Myocyte (in vitro differentiated cells): ENCODE results near the gene NRN1. TPM values are rescaled to one million over a fixed set of nuclear protein-coding genes. Genes with fewer than 3 reads are reported as not detected.

Experiments used
- DNase-seq: peaks from one replicate; pipeline ENCODE4 v3.0.0-alpha.2; 2012; ENCODE audit warnings: low read depth
- total RNA-seq: library from RNA; depleted of rRNA; stranded (reverse); fragments of >200 nt; gene quantifications from 2 replicates; pipeline ENCODE4 v1.2.3, GENCODE V29; 2014

Gene NRN1
- total RNA-seq, 1 donor from 2014 or later = 79.4 TPM

GRCh38 chr6:6002848-6003620, 3.7 kb downstream of the NRN1 start:
- no peak for DNase-seq

GRCh38 chr6:6002005-6002847, 4.5 kb downstream of the NRN1 start:
- DNase-seq = no peak

- no peak for DNase-seq
These were observed 5.3 kb downstream of the NRN1 start for GRCh38 chr6:6001443-6001842.

GRCh38 chr6:5999688-6000608, 6.8 kb downstream of the NRN1 start:
- DNase-seq = no peak

- DNase-seq = no peak
These were observed 7.7 kb downstream of the NRN1 start for GRCh38 chr6:5998711-5999687.

- DNase-seq = no peak
These were observed 8.5 kb downstream of the NRN1 start for GRCh38 chr6:5998236-5998635.

- DNase-seq = no peak
These were observed 9.2 kb downstream of the NRN1 start for GRCh38 chr6:5997420-5997987.

GRCh38 chr6:5996714-5997419, 9.9 kb downstream of the NRN1 start:
- peak; percentile 53 for DNase-seq

GRCh38 chr6:5995949-5996713, 10.6 kb downstream of the NRN1 start:
- peak; percentile 84 for DNase-seq

GRCh38 chr6:5995658-5995948, 11.1 kb downstream of the NRN1 start:
- no peak for DNase-seq

- no peak for DNase-seq
These were observed 11.6 kb downstream of the NRN1 start for GRCh38 chr6:5994999-5995657.

- no peak for DNase-seq
These were observed 12.3 kb downstream of the NRN1 start for GRCh38 chr6:5994234-5994998.

GRCh38 chr6:5992551-5993225, 14.0 kb downstream of the NRN1 start:
- no peak for DNase-seq

- DNase-seq = peak; percentile 71
These were observed 15.9 kb downstream of the NRN1 start for GRCh38 chr6:5990786-5991185.

- DNase-seq = peak; percentile 53
These were observed 17.5 kb downstream of the NRN1 start for GRCh38 chr6:5989141-5989723.

- no peak for DNase-seq
These were observed 19.9 kb downstream of the NRN1 start for GRCh38 chr6:5986861-5987260.
